Adrenal gland (tissue), 5 donors: ENCODE measurements around the gene RARRES1.

Experiments
- POLR2A ChIP-seq, 2 donors: fragments of 450-650 bp; IDR thresholded peaks; one replicate each; pipeline ENCODE4 v1.6.1; 2017; ENCODE audit warnings: antibody characterized with exemption in 2 of 2, mild to moderate bottlenecking in 2 of 2, moderate library complexity in 1 of 2
- TF ChIP-seq, protein P1 (sequence below), 6 experiments: fragments of 450-650 bp in 4 of 6; fragments of 200-600 bp in 2 of 6; sonication (generic) in 1 of 6; IDR thresholded peaks; 1 replicate in 5 of 6; 2 replicates in 1 of 6; pipeline versions ENCODE4 v1.5.1 to v1.8.0; 2016 to 2021; ENCODE audit warnings: antibody characterized with exemption in 6 of 6, mild to moderate bottlenecking in 2 of 6, moderate library complexity in 1 of 6
- donor health status: DM: no; HTN: no; CAD: no.

GRCh38 chr3:158649791-158650190 lies 82.5 kb downstream of the RARRES1 start:
- TF ChIP-seq, protein P1, sequence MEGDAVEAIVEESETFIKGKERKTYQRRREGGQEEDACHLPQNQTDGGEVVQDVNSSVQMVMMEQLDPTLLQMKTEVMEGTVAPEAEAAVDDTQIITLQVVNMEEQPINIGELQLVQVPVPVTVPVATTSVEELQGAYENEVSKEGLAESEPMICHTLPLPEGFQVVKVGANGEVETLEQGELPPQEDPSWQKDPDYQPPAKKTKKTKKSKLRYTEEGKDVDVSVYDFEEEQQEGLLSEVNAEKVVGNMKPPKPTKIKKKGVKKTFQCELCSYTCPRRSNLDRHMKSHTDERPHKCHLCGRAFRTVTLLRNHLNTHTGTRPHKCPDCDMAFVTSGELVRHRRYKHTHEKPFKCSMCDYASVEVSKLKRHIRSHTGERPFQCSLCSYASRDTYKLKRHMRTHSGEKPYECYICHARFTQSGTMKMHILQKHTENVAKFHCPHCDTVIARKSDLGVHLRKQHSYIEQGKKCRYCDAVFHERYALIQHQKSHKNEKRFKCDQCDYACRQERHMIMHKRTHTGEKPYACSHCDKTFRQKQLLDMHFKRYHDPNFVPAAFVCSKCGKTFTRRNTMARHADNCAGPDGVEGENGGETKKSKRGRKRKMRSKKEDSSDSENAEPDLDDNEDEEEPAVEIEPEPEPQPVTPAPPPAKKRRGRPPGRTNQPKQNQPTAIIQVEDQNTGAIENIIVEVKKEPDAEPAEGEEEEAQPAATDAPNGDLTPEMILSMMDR (IDR thresholded peaks at IDR 0.05): no peak
- no peak for TF ChIP-seq POLR2A (IDR thresholded peaks at IDR 0.05)
